GM23338 (cell line): Measurements from ENCODE around the gene PAF1. TPM values are rescaled to one million over a fixed set of nuclear protein-coding genes. Genes with fewer than 3 reads are reported as not detected.

Experiments used
- ATAC-seq: fragments of 200-7000 bp; cut with Tn5 transposase; 3 replicates; pipeline ENCODE4 v1.9.1; 2020
- DNase-seq: peaks from one replicate; pipeline ENCODE4 v3.0.0-alpha.2; 2015; ENCODE audit warnings: low spot score
- H2AFZ ChIP-seq: fragments of 200-600 bp; sonication (generic); 2 replicates; pipeline ENCODE4 v1.8.0; 2016; ENCODE audit warnings: antibody characterized with exemption, mild to moderate bottlenecking, moderate library complexity
- H3F3A ChIP-seq: fragments of 200-600 bp; sonication (generic); replicated peaks from 2 replicates; pipeline ENCODE4 v1.8.0; 2017; ENCODE audit warnings: antibody characterized with exemption, mixed run types, low read depth
- H3K27ac ChIP-seq: fragments of 200-600 bp; sonication (generic); 2 replicates; pipeline ENCODE4 v1.6.1; 2016; ENCODE audit warnings: low read depth
- H3K27me3 ChIP-seq: fragments of 200-600 bp; sonication (generic); 2 replicates; pipeline ENCODE4 v1.8.0; 2016; ENCODE audit warnings: mild to moderate bottlenecking, mixed run types, moderate library complexity; ENCODE audit not compliant: insufficient read depth
- H3K36me3 ChIP-seq: fragments of 200-600 bp; sonication (generic); 2 replicates; pipeline ENCODE4 v1.8.0; 2016; ENCODE audit warnings: mild to moderate bottlenecking; ENCODE audit not compliant: insufficient read depth
- H3K4me1 ChIP-seq: fragments of 200-600 bp; sonication (generic); 2 replicates; pipeline ENCODE4 v1.8.0; 2016; ENCODE audit warnings: mild to moderate bottlenecking, moderate library complexity; ENCODE audit not compliant: insufficient read depth
- H3K4me2 ChIP-seq: fragments of 200-600 bp; sonication (generic); 2 replicates; pipeline ENCODE4 v1.7.1; 2017; ENCODE audit warnings: mixed run types
- H3K4me3 ChIP-seq: fragments of 200-600 bp; sonication (generic); 2 replicates; pipeline ENCODE4 v1.6.1; 2016; ENCODE audit warnings: mixed run types
- H3K79me2 ChIP-seq: fragments of 200-600 bp; sonication (generic); replicated peaks from 2 replicates; pipeline ENCODE4 v1.8.0; 2017; ENCODE audit warnings: mild to moderate bottlenecking; ENCODE audit not compliant: insufficient read depth
- H3K9me2 ChIP-seq: fragments of 200-600 bp; sonication (generic); 2 replicates; pipeline ENCODE4 v1.8.0; 2017; ENCODE audit not compliant: insufficient read depth
- H4K20me1 ChIP-seq: fragments of 200-600 bp; sonication (generic); replicated peaks from 2 replicates; pipeline ENCODE4 v1.8.0; 2017; ENCODE audit warnings: mild to moderate bottlenecking; ENCODE audit not compliant: insufficient read depth
- H3K27ac Mint-ChIP-seq: 2 replicates; pipeline ENCODE4 v1.8.0; 2020; ENCODE audit warnings: inconsistent platforms, mild to moderate bottlenecking, moderate library complexity, mixed read lengths
- H3K27me3 Mint-ChIP-seq: 3 replicates; pipeline ENCODE4 v1.8.0; 2022; ENCODE audit warnings: low read depth, mild to moderate bottlenecking, moderate library complexity, mixed read lengths, inconsistent platforms; ENCODE audit not compliant: insufficient read depth, poor library complexity
- H3K36me3 Mint-ChIP-seq: 3 replicates; pipeline ENCODE4 v1.8.0; 2021; ENCODE audit warnings: low read depth, mild to moderate bottlenecking, inconsistent platforms, moderate library complexity, mixed read lengths
- H3K4me1 Mint-ChIP-seq: 3 replicates; pipeline ENCODE4 v1.8.0; 2020; ENCODE audit warnings: mild to moderate bottlenecking, inconsistent platforms, mixed read lengths
- H3K4me3 Mint-ChIP-seq: 3 replicates; pipeline ENCODE4 v1.8.0; 2021; ENCODE audit warnings: moderate library complexity, mild to moderate bottlenecking, inconsistent platforms, mixed read lengths
- H3K9me3 Mint-ChIP-seq: 3 replicates; pipeline ENCODE4 v1.8.0; 2020; ENCODE audit warnings: moderate library complexity, mild to moderate bottlenecking, inconsistent platforms, mixed read lengths
- CREB1 ChIP-seq: fragments of 250-450 bp; sonication (Bioruptor Pico); IDR thresholded peaks from 2 replicates; pipeline ENCODE4 v1.5.0; 2020; ENCODE audit warnings: low read depth, mild to moderate bottlenecking, moderate library complexity
- ETS1 ChIP-seq: IDR thresholded peaks from 2 replicates; pipeline ENCODE4 v1.6.1; 2016; ENCODE audit warnings: antibody characterized with exemption
- EZH2 ChIP-seq: fragments of 200-600 bp; sonication (generic); IDR thresholded peaks from one replicate; pipeline ENCODE4 v1.8.0; 2017; ENCODE audit warnings: antibody characterized with exemption, mild to moderate bottlenecking, low read depth; ENCODE audit not compliant: unreplicated experiment
- EZH2phosphoT487 ChIP-seq: fragments of 200-600 bp; sonication (generic); IDR thresholded peaks from one replicate; pipeline ENCODE4 v1.8.1; 2018; ENCODE audit warnings: antibody characterized with exemption; ENCODE audit not compliant: unreplicated experiment
- JUNB ChIP-seq: IDR thresholded peaks from one replicate; pipeline ENCODE4 v1.6.1; 2016; ENCODE audit warnings: antibody characterized with exemption; ENCODE audit not compliant: unreplicated experiment
- POLR2AphosphoS5 ChIP-seq: IDR thresholded peaks from 2 replicates; pipeline ENCODE4 v1.6.1; 2016; ENCODE audit warnings: antibody characterized with exemption, low read depth
- REST ChIP-seq: IDR thresholded peaks from one replicate; pipeline ENCODE4 v1.6.1; 2018; ENCODE audit warnings: antibody characterized with exemption; ENCODE audit not compliant: unreplicated experiment
- STAT1 ChIP-seq: IDR thresholded peaks from one replicate; pipeline ENCODE4 v1.6.1; 2016; ENCODE audit warnings: antibody characterized with exemption; ENCODE audit not compliant: unreplicated experiment
- ZNF114 ChIP-seq: fragments of 250-450 bp; sonication (Bioruptor Pico); IDR thresholded peaks from 2 replicates; pipeline ENCODE4 v1.5.0; 2020; ENCODE audit warnings: mild to moderate bottlenecking, moderate library complexity
- ZNF331 ChIP-seq: fragments of 250-450 bp; sonication (Bioruptor Pico); IDR thresholded peaks from 2 replicates; pipeline ENCODE4 v1.5.0; 2020; ENCODE audit warnings: low read depth, mild to moderate bottlenecking, moderate library complexity
- polyA plus RNA-seq: library from polyadenylated mRNA; unstranded; fragments of >200 nt; fragmentation: Nextera tagmentation; extraction: Ambion mirVana; gene quantifications from 2 replicates; pipeline ENCODE4 v1.2.1, GENCODE V29; 2016
- total RNA-seq: library from RNA; depleted of rRNA; stranded (reverse); fragments of >200 nt; shearing (Covaris generic); gene quantifications from 2 replicates; pipeline ENCODE4 v1.2.3, GENCODE V29; 2014

Gene PAF1
- total and polyA plus RNA-seq, 2 experiments from 2014 or later = 22.1 to 47.3 TPM

- TF ChIP-seq EZH2phosphoT487 = no peak
- no peak for TF ChIP-seq CREB1 (CRISPR knock-in tag)
- Histone ChIP-seq H3K79me2 (peaks cover 27% of the 10 kb centered on the region), H3F3A (peaks cover 36% of the 10 kb centered on the region), H2AFZ (no peak overlapping the region), H3K27me3 (no peaks in the 10 kb centered on the region), H3K4me3 (peak overlapping the region; percentile 100), H3K9me2 (no peaks in the 10 kb centered on the region), H3K36me3 (no peaks in the 10 kb centered on the region), H3K27ac (peak overlapping the region; percentile 100), H3K4me2 (peak overlapping the region; percentile 100), H4K20me1 (peaks cover 18% of the 10 kb centered on the region; the same call in 1 of the 2 replicates), H3K4me1 (peaks cover 39% of the 10 kb centered on the region)
- Mint-ChIP-seq H3K4me1 (peaks cover 46% of the 10 kb centered on the region), H3K4me3 (peak overlapping the region; percentile 94), H3K27ac (peak overlapping the region; percentile 93), H3K9me3 (peaks cover 4% of the 10 kb centered on the region; the same call in 2 of the 3 replicates), H3K36me3 (peaks cover 35% of the 10 kb centered on the region), H3K27me3 (peaks cover 36% of the 10 kb centered on the region)
- ATAC-seq (peak; percentile 26), DNase-seq (peak; percentile 66)
These were observed 22.0 kb upstream of the PAF1 start for GRCh38 chr19:39412867-39413271.

GRCh38 chr19:39412100-39412866 lies 21.4 kb upstream of the PAF1 start, which contains the start of gene PLEKHG2:
Gene PLEKHG2 (plus strand): TSS chr19:39412669. CDS start chr19:39414087, 1,418 bp downstream.
- H3K36me3 Mint-ChIP-seq = peaks cover 32% of the 10 kb centered on the region
- Histone ChIP-seq H3K9me2 (no peaks in the 10 kb centered on the region), H3K27ac (peak within 1 kb of the TSS; percentile 100), H3K4me3 (peak within 1 kb of the TSS; percentile 100), H3K36me3 (no peaks in the 10 kb centered on the region), H3K4me2 (peak within 1 kb of the TSS; percentile 100), H2AFZ (no peak within 1 kb of the TSS), H4K20me1 (peaks cover 18% of the 10 kb centered on the region; the same call in 1 of the 2 replicates), H3K27me3 (no peaks in the 10 kb centered on the region), H3F3A (peaks cover 36% of the 10 kb centered on the region), H3K79me2 (peaks cover 33% of the 10 kb centered on the region), H3K4me1 (peaks cover 41% of the 10 kb centered on the region)
- H3K27me3 Mint-ChIP-seq = peaks cover 39% of the 10 kb centered on the region
- H3K4me1 Mint-ChIP-seq = peaks cover 48% of the 10 kb centered on the region
- peaks cover 4% of the 10 kb centered on the region; the same call in 2 of the 3 replicates for H3K9me3 Mint-ChIP-seq
- H3K27ac Mint-ChIP-seq = peak within 1 kb of the TSS; percentile 96
- DNase-seq (peak; percentile 100), ATAC-seq (peak; percentile 39)
- peak within 1 kb of the TSS; percentile 94 for H3K4me3 Mint-ChIP-seq
- no peak for TF ChIP-seq REST
- TF ChIP-seq EZH2 = no peak
- no peak for TF ChIP-seq ZNF331
- TF ChIP-seq ETS1 = no peak
- TF ChIP-seq STAT1 = no peak
- peak; percentile 82 for TF ChIP-seq POLR2AphosphoS5
- TF ChIP-seq JUNB = no peak
- 0 out of 2 replicates have a peak, but pooled peaks have one; percentile 17 for TF ChIP-seq ZNF114 (CRISPR knock-in tag)
- no peak for TF ChIP-seq EZH2phosphoT487
- peak; percentile 85 for TF ChIP-seq CREB1 (CRISPR knock-in tag)
